ENCODE data around the gene NOXRED1.

NOXRED1 gene

DNA sequence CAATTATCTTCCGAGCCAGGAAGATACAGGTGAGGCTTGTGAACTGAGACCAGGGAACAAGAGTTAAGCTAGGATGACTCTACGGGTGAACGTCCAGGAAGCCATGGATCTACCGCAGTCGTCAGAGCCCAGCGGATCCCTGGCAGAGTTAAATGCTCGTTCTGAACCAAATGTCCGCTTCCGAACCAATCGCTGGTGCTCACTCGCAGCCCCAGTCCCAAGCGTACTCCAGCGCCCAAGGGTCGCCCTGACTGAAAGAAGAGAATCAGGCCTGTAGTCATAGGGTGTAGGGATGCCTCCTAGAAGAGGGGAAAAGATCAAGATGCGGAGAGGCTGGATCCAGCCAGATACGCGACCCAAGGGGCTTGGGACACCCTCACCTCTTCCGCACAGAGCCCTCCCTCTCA, 33.8 kb upstream of the NOXRED1 start:
- Histone ChIP-seq H2BK12ac (ENCODE audit: low read length in 2 of 2) (no peak overlapping the region), H3K27me3 (ENCODE audit: control insufficient read depth in 1 of 2, insufficient read depth in 1 of 2, low read length in 2 of 2) (no peaks in the 10 kb centered on the region), H4K91ac (ENCODE audit: low read length) (no peak overlapping the region), H3K4me3 (ENCODE audit: insufficient read depth in 1 of 2, low read depth in 1 of 2, low read length in 2 of 2) (peak overlapping the region; percentile 79 to 92), H3K4me2 (ENCODE audit: low read length, poor library complexity, severe bottlenecking) (peak overlapping the region; percentile 67), H3K4me1 (ENCODE audit: control insufficient read depth, insufficient read depth, low read depth, low read length) (peaks cover 2% of the 10 kb centered on the region), H2BK120ac (ENCODE audit: low read depth, low read length) (no peak overlapping the region), H3K9ac (ENCODE audit: low read length) (peak overlapping the region; percentile 91), H2BK5ac (ENCODE audit: low read depth, low read length, poor library complexity, severe bottlenecking) (peak overlapping the region; percentile 12), H3K23ac (ENCODE audit: low read length in 2 of 2) (no peak overlapping the region), H3K4ac (ENCODE audit: low read depth in 1 of 2, low read length in 2 of 2) (peak overlapping the region in 1 of 2 experiments; percentile 35), H2BK15ac (ENCODE audit: low read depth, poor library complexity, severe bottlenecking) (no peak overlapping the region), H3K79me1 (replicated peaks; ENCODE audit: low read length, poor library complexity, severe bottlenecking) (peaks cover 15% of the 10 kb centered on the region), H3K18ac (ENCODE audit: low read depth in 1 of 2, low read length in 2 of 2) (peak overlapping the region in 1 of 2 experiments; percentile 86), H2AK5ac (ENCODE audit: low read length, severe bottlenecking) (no peak overlapping the region), H3K36me3 (ENCODE audit: control insufficient read depth in 1 of 2, insufficient read depth in 2 of 2, low read depth in 1 of 2, low read length in 2 of 2) (peaks cover 9 to 34% of the 10 kb centered on the region in 2 experiments), H4K8ac (ENCODE audit: low read length) (peak overlapping the region; percentile 10), H3K27ac (ENCODE audit: low read length, poor library complexity, severe bottlenecking) (peak overlapping the region; percentile 82), H2AFZ (ENCODE audit: low read depth, low read length) (peak overlapping the region; percentile 73), H3K9me3 (ENCODE audit: control insufficient read depth, low read length) (no peaks in the 10 kb centered on the region), H3K14ac (ENCODE audit: low read length in 2 of 2) (peak overlapping the region in 1 of 2 experiments; percentile 66)
- under 1% methylated on average over 11 of the region's 18 CpGs for WGBS
- no peak for DNase-seq

DNA sequence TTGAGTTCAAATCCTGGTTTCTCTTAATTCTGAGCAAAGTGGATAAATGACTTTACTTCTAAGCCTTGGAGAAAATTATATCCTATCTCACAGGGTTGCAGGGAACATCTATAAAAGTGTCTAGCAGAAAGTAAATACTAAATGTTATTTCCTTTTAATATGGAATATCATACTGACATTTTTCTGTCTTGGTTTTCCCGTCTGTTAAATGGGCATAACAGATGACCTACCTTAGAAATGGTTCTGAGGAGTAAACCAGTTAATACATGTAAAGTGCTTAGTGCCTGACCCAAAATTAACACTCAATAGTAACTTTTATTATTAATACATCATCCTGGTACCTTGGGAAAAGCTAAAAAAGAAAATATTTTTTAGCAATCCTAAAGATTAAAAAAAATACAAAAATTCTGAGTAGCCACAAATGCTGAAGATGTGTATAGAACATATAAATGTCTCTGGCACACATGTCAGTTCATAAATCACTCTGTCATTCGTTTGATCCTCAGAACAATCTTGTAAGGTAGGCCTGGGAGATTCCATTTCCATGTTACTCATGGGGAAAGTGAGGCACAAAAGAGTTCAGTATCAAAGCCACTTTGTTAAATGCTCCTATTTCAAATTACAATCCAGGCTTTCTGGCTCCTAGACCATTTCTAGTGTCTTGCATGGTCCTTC, 32.8 kb upstream of the NOXRED1 start:
- no peak overlapping the region for H3K14ac ChIP-seq (ENCODE audit: low read length in 2 of 2)
- H2BK15ac ChIP-seq (ENCODE audit: low read depth, poor library complexity, severe bottlenecking): no peak overlapping the region
- peaks cover 2% of the 10 kb centered on the region for H3K4me1 ChIP-seq (ENCODE audit: control insufficient read depth, insufficient read depth, low read depth, low read length)
- no peak overlapping the region for H2AFZ ChIP-seq (ENCODE audit: low read depth, low read length)
- DNase-seq: no peak
- H2BK12ac ChIP-seq (ENCODE audit: low read length in 2 of 2): no peak overlapping the region
- peak overlapping the region in 1 of 2 experiments; percentile 92 for H3K4me3 ChIP-seq (ENCODE audit: insufficient read depth in 1 of 2, low read depth in 1 of 2, low read length in 2 of 2)
- H3K23ac ChIP-seq (ENCODE audit: low read length in 2 of 2): no peak overlapping the region
- H3K4ac ChIP-seq (ENCODE audit: low read depth in 1 of 2, low read length in 2 of 2): no peak overlapping the region
- H2AK5ac ChIP-seq (ENCODE audit: low read length, severe bottlenecking): no peak overlapping the region
- no peak overlapping the region for H2BK5ac ChIP-seq (ENCODE audit: low read depth, low read length, poor library complexity, severe bottlenecking)
- peaks cover 7 to 34% of the 10 kb centered on the region in 2 experiments for H3K36me3 ChIP-seq (ENCODE audit: control insufficient read depth in 1 of 2, insufficient read depth in 2 of 2, low read depth in 1 of 2, low read length in 2 of 2)
- no peaks in the 10 kb centered on the region for H3K27me3 ChIP-seq (ENCODE audit: control insufficient read depth in 1 of 2, insufficient read depth in 1 of 2, low read length in 2 of 2)
- 82% methylated on average over 1 of the region's 2 CpGs for WGBS
- no peak overlapping the region for H4K91ac ChIP-seq (ENCODE audit: low read length)
- H3K4me2 ChIP-seq (ENCODE audit: low read length, poor library complexity, severe bottlenecking): no peak overlapping the region
- H3K9ac ChIP-seq (ENCODE audit: low read length): peak overlapping the region; percentile 91
- peaks cover 16% of the 10 kb centered on the region for H3K79me1 ChIP-seq (replicated peaks; ENCODE audit: low read length, poor library complexity, severe bottlenecking)
- no peaks in the 10 kb centered on the region for H3K9me3 ChIP-seq (ENCODE audit: control insufficient read depth, low read length)
- H2BK120ac ChIP-seq (ENCODE audit: low read depth, low read length): no peak overlapping the region
- H4K8ac ChIP-seq (ENCODE audit: low read length): no peak overlapping the region
- H3K18ac ChIP-seq (ENCODE audit: low read depth in 1 of 2, low read length in 2 of 2): no peak overlapping the region
- no peak overlapping the region for H3K27ac ChIP-seq (ENCODE audit: low read length, poor library complexity, severe bottlenecking)

DNA sequence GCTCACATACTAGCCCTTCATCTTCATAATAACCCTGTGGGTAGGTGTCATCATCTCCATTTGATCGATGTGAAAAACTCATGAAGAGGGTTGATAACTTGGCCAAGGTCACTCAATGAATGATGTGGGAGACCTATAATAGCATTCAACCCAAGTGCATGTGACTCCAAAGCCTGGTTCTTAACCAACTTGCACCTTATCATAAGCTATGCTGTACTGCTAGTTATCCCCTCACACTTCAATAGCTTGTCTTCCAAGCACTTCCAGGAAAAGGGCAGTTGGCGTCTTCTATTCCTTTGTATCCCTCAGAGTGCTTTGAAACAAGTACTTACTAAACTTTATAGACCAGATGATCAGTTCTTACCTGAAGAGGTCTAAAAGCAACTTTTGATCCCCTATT, 18.9 kb upstream of the NOXRED1 start:
- no peak overlapping the region for H3K4me2 ChIP-seq (ENCODE audit: low read length, poor library complexity, severe bottlenecking)
- H2AK5ac ChIP-seq (ENCODE audit: low read length, severe bottlenecking): no peak overlapping the region
- no peaks in the 10 kb centered on the region for H3K79me1 ChIP-seq (replicated peaks; ENCODE audit: low read length, poor library complexity, severe bottlenecking)
- H2BK5ac ChIP-seq (ENCODE audit: low read depth, low read length, poor library complexity, severe bottlenecking): no peak overlapping the region
- H2BK12ac ChIP-seq (ENCODE audit: low read length in 2 of 2): no peak overlapping the region
- no peak overlapping the region for H3K14ac ChIP-seq (ENCODE audit: low read length in 2 of 2)
- H3K4ac ChIP-seq (ENCODE audit: low read depth in 1 of 2, low read length in 2 of 2): no peak overlapping the region
- no peaks in the 10 kb centered on the region for H3K27me3 ChIP-seq (ENCODE audit: control insufficient read depth in 1 of 2, insufficient read depth in 1 of 2, low read length in 2 of 2)
- H3K9me3 ChIP-seq (ENCODE audit: control insufficient read depth, low read length): no peaks in the 10 kb centered on the region
- no peak overlapping the region for H3K27ac ChIP-seq (ENCODE audit: low read length, poor library complexity, severe bottlenecking)
- 93% methylated on average over 1 of the region's 2 CpGs for WGBS
- no peak overlapping the region for H2BK15ac ChIP-seq (ENCODE audit: low read depth, poor library complexity, severe bottlenecking)
- H3K9ac ChIP-seq (ENCODE audit: low read length): no peak overlapping the region
- H2AFZ ChIP-seq (ENCODE audit: low read depth, low read length): no peak overlapping the region
- H3K18ac ChIP-seq (ENCODE audit: low read depth in 1 of 2, low read length in 2 of 2): no peak overlapping the region
- H4K8ac ChIP-seq (ENCODE audit: low read length): no peak overlapping the region
- H3K23ac ChIP-seq (ENCODE audit: low read length in 2 of 2): no peak overlapping the region
- no peak for DNase-seq
- no peak overlapping the region for H4K91ac ChIP-seq (ENCODE audit: low read length)
- no peaks in the 10 kb centered on the region for H3K4me1 ChIP-seq (ENCODE audit: control insufficient read depth, insufficient read depth, low read depth, low read length)
- H2BK120ac ChIP-seq (ENCODE audit: low read depth, low read length): no peak overlapping the region
- peaks cover 21 to 89% of the 10 kb centered on the region in 2 experiments for H3K36me3 ChIP-seq (ENCODE audit: control insufficient read depth in 1 of 2, insufficient read depth in 2 of 2, low read depth in 1 of 2, low read length in 2 of 2)
- H3K4me3 ChIP-seq (ENCODE audit: insufficient read depth in 1 of 2, low read depth in 1 of 2, low read length in 2 of 2): no peak overlapping the region

DNA sequence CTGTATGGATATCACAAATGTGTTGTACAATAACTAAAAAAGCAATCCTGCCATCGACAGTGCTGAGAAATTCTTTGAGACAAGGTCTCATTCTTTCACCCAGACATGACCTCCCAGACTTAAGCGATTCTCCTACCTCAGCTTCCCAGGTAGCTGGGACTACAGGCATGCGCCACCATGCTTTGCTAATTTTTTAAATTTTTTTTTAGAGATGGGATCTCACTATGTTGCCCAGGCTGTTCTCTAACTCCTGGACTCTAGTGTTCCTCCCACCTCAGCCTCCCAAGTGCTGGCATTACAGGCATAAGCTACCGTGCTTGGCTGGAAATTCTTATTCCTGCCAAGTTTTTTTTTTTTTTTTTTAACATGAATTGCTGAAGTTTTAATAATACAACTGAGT, 16.5 kb upstream of the NOXRED1 start:
- no peak overlapping the region for H2BK120ac ChIP-seq (ENCODE audit: low read depth, low read length)
- no peak overlapping the region for H3K27ac ChIP-seq (ENCODE audit: low read length, poor library complexity, severe bottlenecking)
- no peak overlapping the region for H2BK15ac ChIP-seq (ENCODE audit: low read depth, poor library complexity, severe bottlenecking)
- no peak overlapping the region for H2AFZ ChIP-seq (ENCODE audit: low read depth, low read length)
- no peak overlapping the region for H3K9ac ChIP-seq (ENCODE audit: low read length)
- no peak overlapping the region for H3K23ac ChIP-seq (ENCODE audit: low read length in 2 of 2)
- H4K91ac ChIP-seq (ENCODE audit: low read length): no peak overlapping the region
- H4K8ac ChIP-seq (ENCODE audit: low read length): no peak overlapping the region
- no peak overlapping the region for H2BK5ac ChIP-seq (ENCODE audit: low read depth, low read length, poor library complexity, severe bottlenecking)
- H3K4me3 ChIP-seq (ENCODE audit: insufficient read depth in 1 of 2, low read depth in 1 of 2, low read length in 2 of 2): no peak overlapping the region
- H3K18ac ChIP-seq (ENCODE audit: low read depth in 1 of 2, low read length in 2 of 2): no peak overlapping the region
- 100% methylated on average over 2 of the region's 4 CpGs for WGBS
- H3K14ac ChIP-seq (ENCODE audit: low read length in 2 of 2): no peak overlapping the region
- no peaks in the 10 kb centered on the region for H3K9me3 ChIP-seq (ENCODE audit: control insufficient read depth, low read length)
- no peak overlapping the region for H3K4ac ChIP-seq (ENCODE audit: low read depth in 1 of 2, low read length in 2 of 2)
- H3K4me2 ChIP-seq (ENCODE audit: low read length, poor library complexity, severe bottlenecking): no peak overlapping the region
- peaks cover 23 to 91% of the 10 kb centered on the region in 2 experiments for H3K36me3 ChIP-seq (ENCODE audit: control insufficient read depth in 1 of 2, insufficient read depth in 2 of 2, low read depth in 1 of 2, low read length in 2 of 2)
- H3K79me1 ChIP-seq (replicated peaks; ENCODE audit: low read length, poor library complexity, severe bottlenecking): no peaks in the 10 kb centered on the region
- no peak overlapping the region for H2AK5ac ChIP-seq (ENCODE audit: low read length, severe bottlenecking)
- DNase-seq: no peak
- H2BK12ac ChIP-seq (ENCODE audit: low read length in 2 of 2): no peak overlapping the region
- H3K4me1 ChIP-seq (ENCODE audit: control insufficient read depth, insufficient read depth, low read depth, low read length): no peaks in the 10 kb centered on the region
- no peaks in the 10 kb centered on the region for H3K27me3 ChIP-seq (ENCODE audit: control insufficient read depth in 1 of 2, insufficient read depth in 1 of 2, low read length in 2 of 2)

Measured in mesenchymal stem cell (in vitro differentiated cells and primary cell).